PC-3 (cell line): ENCODE results near the gene KCNQ5. TPM values are rescaled to one million over a fixed set of nuclear protein-coding genes. Genes with fewer than 3 reads are reported as not detected.

Experiments
- ATAC-seq: fragments of 200-7000 bp; cut with Tn5 transposase; 2 replicates; pipeline ENCODE4 v1.9.1; 2020; ENCODE audit warnings: mild to moderate bottlenecking, moderate library complexity
- BruUV-seq: library from RNA; stranded (reverse); fragments of 400-500 nt; replicated peaks from 2 replicates; lab custom pipeline; 2021; lab: Mats Ljungman, UMichigan
- CTCF ChIA-PET: fragments of 300-600 bp; sonication (Branson Sonifier 250); formaldehyde crosslinking; loops from one replicate; lab custom pipeline; 2022; ENCODE audit warnings: antibody characterized with exemption; lab: Charles Lee
- POLR2A ChIA-PET: fragments of 300-600 bp; sonication (Branson Sonifier 250); formaldehyde crosslinking; loops from one replicate; lab custom pipeline; 2022; ENCODE audit warnings: antibody characterized with exemption; ENCODE audit not compliant: unreplicated experiment; lab: Charles Lee
- DNase-seq: peaks from one replicate; pipeline ENCODE4 v3.0.0-alpha.2; 2015
- H2AFZ ChIP-seq: fragments of 300-600 bp; sonication (generic); 2 replicates; pipeline ENCODE4 v1.6.0; 2016; ENCODE audit warnings: antibody characterized with exemption, low read length
- H3F3A ChIP-seq: fragments of 300-600 bp; sonication (generic); one replicate; pipeline ENCODE4 v1.6.0; 2017; ENCODE audit warnings: antibody characterized with exemption, low read length, control low read depth, mild to moderate bottlenecking; ENCODE audit not compliant: unreplicated experiment
- H3K27ac ChIP-seq: fragments of 300-600 bp; sonication (generic); 2 replicates; pipeline ENCODE4 v1.5.1; 2016; ENCODE audit warnings: mild to moderate bottlenecking, low read length
- H3K27me3 ChIP-seq: fragments of 300-600 bp; sonication (generic); 2 replicates; pipeline ENCODE4 v1.6.1; 2016; ENCODE audit warnings: low read length, mixed read lengths
- H3K36me3 ChIP-seq: fragments of 300-600 bp; sonication (generic); 2 replicates; pipeline ENCODE4 v1.6.1; 2016; ENCODE audit warnings: low read depth, mixed run types, low read length, mixed read lengths
- H3K4me1 ChIP-seq: fragments of 300-600 bp; sonication (generic); 2 replicates; pipeline ENCODE4 v1.5.1; 2016; ENCODE audit warnings: low read length; ENCODE audit not compliant: insufficient read depth
- H3K4me2 ChIP-seq: fragments of 300-600 bp; sonication (generic); 2 replicates; pipeline ENCODE4 v1.6.0; 2016; ENCODE audit warnings: low read length
- H3K4me3 ChIP-seq: fragments of 300-600 bp; sonication (generic); 2 replicates; pipeline ENCODE4 v1.5.1; 2016; ENCODE audit warnings: mild to moderate bottlenecking, low read length, mixed read lengths
- H3K79me2 ChIP-seq: fragments of 300-600 bp; sonication (generic); 2 replicates; pipeline ENCODE4 v1.6.1; 2017; ENCODE audit warnings: low read length, mixed read lengths
- H3K9ac ChIP-seq: fragments of 300-600 bp; sonication (generic); 2 replicates; pipeline ENCODE4 v1.6.0; 2016; ENCODE audit warnings: mild to moderate bottlenecking, low read length
- H3K9me2 ChIP-seq: fragments of 300-600 bp; sonication (generic); replicated peaks from 2 replicates; pipeline ENCODE4 v1.6.1; 2016; ENCODE audit warnings: mixed run types, low read length, mixed read lengths
- H3K9me3 ChIP-seq: fragments of 300-600 bp; sonication (generic); 2 replicates; pipeline ENCODE4 v1.6.1; 2016; ENCODE audit warnings: low read length, mixed read lengths
- H4K20me1 ChIP-seq: fragments of 300-600 bp; sonication (generic); 2 replicates; pipeline ENCODE4 v1.6.1; 2016; ENCODE audit warnings: low read length, mixed read lengths
- CTCF ChIP-seq: fragments of 300-600 bp; sonication (generic); conservative IDR thresholded peaks from 2 replicates; pipeline ENCODE4 v1.5.1; 2017; ENCODE audit warnings: antibody characterized with exemption, low read depth, mild to moderate bottlenecking, low read length
- EZH2 ChIP-seq: fragments of 300-600 bp; sonication (generic); IDR thresholded peaks from one replicate; pipeline ENCODE4 v1.6.1; 2017; ENCODE audit warnings: antibody characterized with exemption, mild to moderate bottlenecking, low read length; ENCODE audit not compliant: unreplicated experiment
- EZH2phosphoT487 ChIP-seq: fragments of 300-600 bp; sonication (generic); IDR thresholded peaks from 2 replicates; pipeline ENCODE4 v1.6.1; 2018; ENCODE audit warnings: mild to moderate bottlenecking, antibody characterized with exemption, low read length, borderline replicate concordance
- intact Hi-C: fragments of 100-400 bp; cut with micrococcal nuclease; formaldehyde crosslinking; loops from 2 replicates; pipeline ENCODE4 v1.9.0; 2023
- total RNA-seq: library from RNA; depleted of rRNA; stranded (reverse); fragments of >200 nt; gene quantifications from 2 replicates; pipeline ENCODE4 v1.2.3, GENCODE V29; 2014

The KCNQ5 gene
- total RNA-seq, 1 experiment from 2014 or later, result not detected

DNA sequence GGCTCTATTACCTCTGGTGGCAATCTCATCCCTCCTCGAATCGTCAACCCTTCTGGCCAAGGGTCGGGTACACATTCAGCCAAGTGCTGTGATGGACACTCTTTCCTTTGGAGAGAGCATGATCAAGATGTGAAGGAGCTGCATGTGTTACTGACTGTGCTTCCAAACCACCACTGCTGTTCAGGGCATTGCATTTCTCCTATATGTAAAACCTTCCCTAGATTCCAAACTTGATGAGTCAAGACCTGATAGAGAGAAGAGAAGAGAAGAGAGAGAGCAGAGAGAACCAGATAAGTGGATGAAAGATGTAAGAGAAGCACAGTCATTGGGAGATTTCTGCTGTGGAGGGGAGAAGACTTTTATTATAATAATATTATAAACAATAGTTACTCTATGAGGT is 162.2 kb downstream of the KCNQ5 start:
- ATAC-seq (no peak), DNase-seq (no peak)
- no peak for TF ChIP-seq EZH2
- Histone ChIP-seq H3K79me2 (no peaks in the 10 kb centered on the region), H2AFZ (no peak overlapping the region), H3K9me3 (no peaks in the 10 kb centered on the region), H3K27ac (no peak overlapping the region), H3K36me3 (no peaks in the 10 kb centered on the region), H3K4me2 (no peak overlapping the region), H3K9me2 (no peaks in the 10 kb centered on the region), H3K27me3 (no peaks in the 10 kb centered on the region), H3K4me3 (no peak overlapping the region), H3K9ac (no peak overlapping the region), H3K4me1 (peaks cover 16% of the 10 kb centered on the region), H3F3A (no peaks in the 10 kb centered on the region), H4K20me1 (no peaks in the 10 kb centered on the region)
- intact Hi-C loops, result loop anchor here (10.0 kb wide), 1 partner anchor 139 kb away; no protein-coding TSS in a partner anchor
- ChIA-PET POLR2A (no interaction called here), CTCF (no interaction called here)
- no TSS peak for BruUV-seq

GRCh38 chr6:72784581-72784980 is 162.7 kb downstream of the KCNQ5 start:
- TF ChIP-seq EZH2 (no peak), CTCF (no peak), EZH2phosphoT487 (no peak)
- Histone ChIP-seq H3K9ac (no peak overlapping the region), H3F3A (no peaks in the 10 kb centered on the region), H3K9me2 (no peaks in the 10 kb centered on the region), H3K27ac (no peak overlapping the region), H3K4me1 (peaks cover 16% of the 10 kb centered on the region), H2AFZ (no peak overlapping the region), H3K79me2 (no peaks in the 10 kb centered on the region), H3K4me2 (no peak overlapping the region), H3K4me3 (no peak overlapping the region), H3K9me3 (no peaks in the 10 kb centered on the region), H3K27me3 (no peaks in the 10 kb centered on the region), H4K20me1 (no peaks in the 10 kb centered on the region), H3K36me3 (no peaks in the 10 kb centered on the region)
- no TSS peak for BruUV-seq
- intact Hi-C loops, result loop anchor here (10.0 kb wide), 1 partner anchor 140 kb away; no protein-coding TSS in a partner anchor
- DNase-seq (peak; percentile 42), ATAC-seq (no peak)
- CTCF ChIA-PET, result no interaction called here
- POLR2A ChIA-PET, result no interaction called here

GRCh38 chr6:72787391-72788031 is 165.6 kb downstream of the KCNQ5 start:
- Histone ChIP-seq H4K20me1 (no peaks in the 10 kb centered on the region), H3K27me3 (no peaks in the 10 kb centered on the region), H3K79me2 (no peaks in the 10 kb centered on the region), H3K4me2 (no peak overlapping the region), H3K9ac (no peak overlapping the region), H3K36me3 (no peaks in the 10 kb centered on the region), H2AFZ (no peak overlapping the region), H3K4me1 (peaks cover 16% of the 10 kb centered on the region), H3K27ac (peak overlapping the region; percentile 41), H3K9me3 (no peaks in the 10 kb centered on the region), H3K9me2 (no peaks in the 10 kb centered on the region), H3F3A (no peaks in the 10 kb centered on the region), H3K4me3 (no peak overlapping the region)
- TF ChIP-seq CTCF (no peak), EZH2phosphoT487 (no peak), EZH2 (no peak)
- intact Hi-C loops, result loop anchor here (10.0 kb wide), 1 partner anchor 143 kb away; no protein-coding TSS in a partner anchor
- ChIA-PET CTCF (no interaction called here), POLR2A (no interaction called here)
- peak; percentile 59 for DNase-seq
- BruUV-seq, result no TSS peak
- peak; percentile 48; the same call in 1 of the 2 replicates for ATAC-seq
